ENCODE results near the gene KLRC1. TPM values are rescaled to one million over a fixed set of nuclear protein-coding genes. Genes with fewer than 3 reads are reported as not detected.

Gene KLRC1
- total and polyA plus RNA-seq, 2 of the 13 experiments (the other 11 are each of a cell fraction or from before 2014, with no cell fraction given): not detected

- no peak for FAIRE-seq
- no peaks in the 10 kb centered on the region for H3K4me1 ChIP-seq (ENCODE audit: insufficient read depth, low read length)
- no peaks in the 10 kb centered on the region for H3K36me3 ChIP-seq (replicated peaks in 1 of 2; ENCODE audit: control insufficient read depth in 1 of 2, insufficient read depth in 2 of 2, low read length in 2 of 2)
- no peak overlapping the region for H3K4me2 ChIP-seq (ENCODE audit: low read depth, low read length)
- H4K20me1 ChIP-seq (ENCODE audit: insufficient read depth, low read length): no peaks in the 10 kb centered on the region
- no peaks in the 10 kb centered on the region for H3K27me3 ChIP-seq (ENCODE audit: control insufficient read depth in 1 of 2, insufficient read depth in 2 of 2, low read length in 2 of 2)
- in situ Hi-C loops (cut with HindIII; ENCODE audit: extremely low pct_ligation_motif_present, low pct_unique_long_range_greater_than_20kb): no loop called here
- ChIA-PET CTCF (ENCODE audit: low intra/inter-chr PET ratio, low total read pairs) (no interaction called here), POLR2A (no interaction called here)
- no peak overlapping the region for H3K9ac ChIP-seq (ENCODE audit: insufficient read depth, low read depth, low read length)
- no peak overlapping the region for H2AFZ ChIP-seq (ENCODE audit: low read length)
- no peak for DNase-seq (ENCODE audit: low spot score)
- 3% methylated on average over 1 of the region's 1 CpG for WGBS (ENCODE audit: low lambda C conversion rate)
- no peak overlapping the region for H3K4me3 ChIP-seq (replicated peaks in 1 of 3; ENCODE audit: insufficient read depth in 1 of 3, low read depth in 2 of 3, low read length in 3 of 3)
- H3K79me2 ChIP-seq (ENCODE audit: insufficient read depth, low read length): no peaks in the 10 kb centered on the region
- no peak for ATAC-seq
- TF ChIP-seq BCL6 (CRISPR knock-in tag; IDR thresholded peaks at IDR 0.05): no peak
- no peak for TF ChIP-seq ZNF792 (CRISPR knock-in tag; IDR thresholded peaks at IDR 0.05)
- TF ChIP-seq ZNF136 (CRISPR knock-in tag; IDR thresholded peaks at IDR 0.05; ENCODE audit: low read depth): no peak
- TF ChIP-seq DBP (CRISPR knock-in tag; IDR thresholded peaks at IDR 0.05; ENCODE audit: not compliant biosample characterization): no peak
- no peak for TF ChIP-seq ZSCAN12 (CRISPR knock-in tag; IDR thresholded peaks at IDR 0.05)
- TF ChIP-seq RARA (CRISPR knock-in tag; IDR thresholded peaks at IDR 0.05): no peak
- no peak for TF ChIP-seq CBFB (CRISPR knock-in tag; IDR thresholded peaks at IDR 0.05)
- TF ChIP-seq AGO2 (optimal IDR thresholded peaks at IDR 0.05; ENCODE audit: low read depth, low read length): no peak
- TF ChIP-seq ZMAT5 (CRISPR knock-in tag; IDR thresholded peaks at IDR 0.05; ENCODE audit: borderline replicate concordance, low read depth): no peak
- TF ChIP-seq ERF (CRISPR knock-in tag; IDR thresholded peaks at IDR 0.05): no peak
- no peak for TF ChIP-seq SIX1 (CRISPR knock-in tag; IDR thresholded peaks at IDR 0.05; ENCODE audit: borderline replicate concordance)
- TF ChIP-seq ZBTB42 (CRISPR knock-in tag; IDR thresholded peaks at IDR 0.05): no peak
- peaks cover 12% of the 10 kb centered on the region; the same call in 1 of the 2 replicates for H3K9me3 ChIP-seq (ENCODE audit: low read length)
- intact Hi-C loops (cut with micrococcal nuclease; ENCODE audit: unreplicated experiment): no loop called here
- no peak overlapping the region for H3K27ac ChIP-seq (ENCODE audit: extremely low read length, insufficient read depth, low read length)
- BruUV-seq (replicated peaks): no TSS peak
Measured at GRCh38 chr12:10455766-10456165, 2.6 kb upstream of the KLRC1 start.
